GM19372 (cell line): ENCODE results near the gene RPL15.

Source experiments
- ATAC-seq: cut with Tn5 transposase; IDR thresholded peaks from one replicate; pipeline ENCODE4 v1.9.1; 2021; ENCODE audit warnings: mild to moderate bottlenecking, low read depth, moderate library complexity; ENCODE audit not compliant: unreplicated experiment

Gene RPL15

GRCh38 chr3:23956701-23957100, 39.8 kb downstream of the RPL15 start:
- no peak for ATAC-seq

GRCh38 chr3:23959135-23959900, 42.4 kb downstream of the RPL15 start:
- ATAC-seq, result no peak

GRCh38 chr3:23960649-23961048, 43.7 kb downstream of the RPL15 start:
- no peak for ATAC-seq

GRCh38 chr3:23961066-23961465, 44.1 kb downstream of the RPL15 start:
- ATAC-seq, result no peak

GRCh38 chr3:23961913-23962312, 45.0 kb downstream of the RPL15 start:
- no peak for ATAC-seq

- no peak for ATAC-seq
These were observed 47.8 kb downstream of the RPL15 start for GRCh38 chr3:23964537-23965235.

- no peak for ATAC-seq
These were observed 49.4 kb downstream of the RPL15 start for GRCh38 chr3:23966328-23966727.

- ATAC-seq, result no peak
These were observed 51.7 kb downstream of the RPL15 start for GRCh38 chr3:23968463-23969184.

GRCh38 chr3:23969393-23969792, 52.5 kb downstream of the RPL15 start:
- ATAC-seq, result no peak
